ENCODE measurements around the gene NRG3. TPM values are rescaled to one million over a fixed set of nuclear protein-coding genes. Genes with fewer than 3 reads are reported as not detected.

Gene NRG3
- total RNA-seq, 2 donors from 2014 or later, result 0.97 TPM; not detected in 1

- Histone ChIP-seq H3K9me3 (no peaks in the 10 kb centered on the region), H3K27me3 (replicated peaks; ENCODE audit: insufficient read depth) (no peaks in the 10 kb centered on the region), H3K27ac (no peak overlapping the region), H3K36me3 (no peaks in the 10 kb centered on the region), H3K4me3 (no peak overlapping the region), H3K4me1 (replicated peaks) (no peaks in the 10 kb centered on the region)
- DNase-seq (ENCODE audit: low spot score), result no peak
- intact Hi-C loops (cut with DNase I), result no loop called here
- 77% methylated on average over 1 of the region's 1 CpG for WGBS
- TF ChIP-seq POLR2A (IDR thresholded peaks at IDR 0.05), result no peak
- no peak for TF ChIP-seq POLR2AphosphoS5 (IDR thresholded peaks at IDR 0.05)
- no peak for TF ChIP-seq CTCF (IDR thresholded peaks at IDR 0.05)
These were observed 846.8 kb downstream of the NRG3 start for GRCh38 chr10:82721831-82722230.

GRCh38 chr10:82722273-82722672 is 847.3 kb downstream of the NRG3 start:
- WGBS, result 98% methylated on average over 2 of the region's 2 CpGs
- intact Hi-C loops (cut with DNase I), result no loop called here
- Histone ChIP-seq H3K9me3 (no peaks in the 10 kb centered on the region), H3K27me3 (replicated peaks; ENCODE audit: insufficient read depth) (no peaks in the 10 kb centered on the region), H3K27ac (no peak overlapping the region), H3K36me3 (no peaks in the 10 kb centered on the region), H3K4me1 (replicated peaks) (no peaks in the 10 kb centered on the region), H3K4me3 (no peak overlapping the region)
- TF ChIP-seq CTCF (IDR thresholded peaks at IDR 0.05) (no peak), POLR2AphosphoS5 (IDR thresholded peaks at IDR 0.05) (no peak), POLR2A (IDR thresholded peaks at IDR 0.05) (no peak)
- no peak for DNase-seq (ENCODE audit: low spot score)

DNA sequence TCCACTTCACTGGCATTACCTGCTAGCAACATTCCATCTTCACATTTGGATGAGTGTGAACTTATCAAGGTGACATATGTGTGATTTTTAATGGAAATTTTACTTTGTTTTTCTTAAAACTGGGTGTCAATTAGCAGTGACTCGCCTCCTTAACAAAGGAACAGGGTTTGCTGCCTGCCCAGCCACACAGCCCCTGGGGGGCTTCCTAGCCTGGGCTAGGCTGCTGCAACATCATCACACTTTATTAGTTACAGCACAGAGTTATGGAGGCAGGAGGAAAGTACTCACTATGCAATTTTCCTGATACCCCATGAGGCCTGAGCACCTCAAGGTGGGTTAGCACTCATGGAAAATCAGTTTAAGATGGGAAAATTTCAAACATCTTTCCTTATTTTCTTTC is 861.3 kb downstream of the NRG3 start:
- DNase-seq (ENCODE audit: low spot score), result no peak
- H3K9me3 ChIP-seq, result no peaks in the 10 kb centered on the region
- intact Hi-C loops (cut with DNase I), result no loop called here
- no peaks in the 10 kb centered on the region for H3K27me3 ChIP-seq (replicated peaks; ENCODE audit: insufficient read depth)
- no peaks in the 10 kb centered on the region for H3K4me1 ChIP-seq (replicated peaks)
- H3K4me3 ChIP-seq, result no peak overlapping the region
- TF ChIP-seq POLR2A (IDR thresholded peaks at IDR 0.05), result no peak
- TF ChIP-seq POLR2AphosphoS5 (IDR thresholded peaks at IDR 0.05), result no peak
- no peak for TF ChIP-seq CTCF (IDR thresholded peaks at IDR 0.05)
- no peaks in the 10 kb centered on the region for H3K36me3 ChIP-seq
- WGBS, result 48% methylated on average over 1 of the region's 1 CpG
- H3K27ac ChIP-seq, result no peak overlapping the region

- Histone ChIP-seq H3K9me3 (no peaks in the 10 kb centered on the region), H3K27ac (no peak overlapping the region), H3K4me1 (replicated peaks) (no peaks in the 10 kb centered on the region), H3K36me3 (no peaks in the 10 kb centered on the region), H3K27me3 (replicated peaks; ENCODE audit: insufficient read depth) (no peaks in the 10 kb centered on the region), H3K4me3 (no peak overlapping the region)
- intact Hi-C loops (cut with DNase I), result no loop called here
- DNase-seq (ENCODE audit: low spot score), result no peak
- WGBS, result 20% methylated on average over 11 of the region's 11 CpGs
- TF ChIP-seq POLR2AphosphoS5 (IDR thresholded peaks at IDR 0.05) (no peak), CTCF (IDR thresholded peaks at IDR 0.05) (no peak), POLR2A (IDR thresholded peaks at IDR 0.05) (no peak)
These were observed 862.6 kb downstream of the NRG3 start for GRCh38 chr10:82737549-82737948.

GRCh38 chr10:82738592-82738991 is 863.6 kb downstream of the NRG3 start:
- no peak for DNase-seq (ENCODE audit: low spot score)
- Histone ChIP-seq H3K4me3 (no peak overlapping the region), H3K36me3 (no peaks in the 10 kb centered on the region), H3K27me3 (replicated peaks; ENCODE audit: insufficient read depth) (no peaks in the 10 kb centered on the region), H3K9me3 (no peaks in the 10 kb centered on the region), H3K27ac (no peak overlapping the region), H3K4me1 (replicated peaks) (no peaks in the 10 kb centered on the region)
- intact Hi-C loops (cut with DNase I), result no loop called here
- 85% methylated on average over 8 of the region's 8 CpGs for WGBS
- no peak for TF ChIP-seq CTCF (IDR thresholded peaks at IDR 0.05)

Measured in prostate gland (tissue), 2 donors.